HepG2 (cell line): Measurements from ENCODE around the gene DHX57. TPM values are rescaled to one million over a fixed set of nuclear protein-coding genes. Genes with fewer than 3 reads are reported as not detected.

Experiments used
- GRHL1 ChIP-seq: sonication (generic); formaldehyde crosslinking; conservative IDR thresholded peaks from 2 replicates; pipeline ENCODE4 v1.8.0; 2022; ENCODE audit warnings: missing genetic modification reagents
- HDAC2 ChIP-seq: sonication (generic); formaldehyde crosslinking; IDR thresholded peaks from 2 replicates; pipeline ENCODE4 v1.4.0; 2020; ENCODE audit warnings: missing genetic modification reagents
- HES4 ChIP-seq: sonication (generic); formaldehyde crosslinking; IDR thresholded peaks from 2 replicates; pipeline ENCODE4 v1.9.0; 2021; ENCODE audit warnings: mild to moderate bottlenecking, missing genetic modification reagents, borderline replicate concordance
- HNF1A ChIP-seq, 2 experiments: sonication (generic) in 1 of 2; formaldehyde crosslinking in 1 of 2; IDR thresholded peaks; 2 replicates each; pipeline versions ENCODE4 v1.4.0 to v1.6.1; 2016 to 2020; ENCODE audit warnings: borderline replicate concordance in 1 of 2, low read depth in 1 of 2, mild to moderate bottlenecking in 1 of 2, missing genetic modification reagents in 1 of 2
- IRF9 ChIP-seq: sonication (generic); formaldehyde crosslinking; IDR thresholded peaks from 2 replicates; pipeline ENCODE4 v1.8.0; 2022; ENCODE audit warnings: missing genetic modification reagents, mild to moderate bottlenecking, borderline replicate concordance
- KLF15 ChIP-seq: sonication (generic); formaldehyde crosslinking; IDR thresholded peaks from 2 replicates; pipeline ENCODE4 v1.8.1; 2023; ENCODE audit warnings: borderline replicate concordance, mild to moderate bottlenecking, inconsistent platforms, missing genetic modification reagents, mixed read lengths
- LRRFIP1 ChIP-seq: sonication (generic); formaldehyde crosslinking; conservative IDR thresholded peaks from 2 replicates; pipeline ENCODE4 v1.4.0; 2020; ENCODE audit warnings: missing genetic modification reagents
- PRPF4 ChIP-seq: fragments of 200-400 bp; formaldehyde crosslinking; IDR thresholded peaks from 2 replicates; pipeline ENCODE4 v1.6.1; 2016; ENCODE audit warnings: low read length, low read depth; ENCODE audit not compliant: poor library complexity, severe bottlenecking
- RNF2 ChIP-seq: fragments of 450-650 bp; conservative IDR thresholded peaks from 2 replicates; pipeline ENCODE4 v1.6.1; 2016; ENCODE audit warnings: low read depth
- SNRNP70 ChIP-seq: fragments of 200-400 bp; formaldehyde crosslinking; IDR thresholded peaks from 2 replicates; pipeline ENCODE4 v1.6.1; 2017; ENCODE audit warnings: mild to moderate bottlenecking, low read depth, low read length, moderate library complexity
- USF2 ChIP-seq, 2 experiments: sonication (generic) in 1 of 2; formaldehyde crosslinking in 1 of 2; IDR thresholded peaks; 2 replicates each; pipeline versions ENCODE4 v1.5.1 to v1.6.1; 2011 to 2020; ENCODE audit warnings: borderline replicate concordance in 1 of 2, low read depth in 1 of 2, low read length in 1 of 2, mild to moderate bottlenecking in 1 of 2, missing genetic modification reagents in 1 of 2, moderate library complexity in 1 of 2
- ZNF205 ChIP-seq: IDR thresholded peaks from 2 replicates; pipeline ENCODE4 v1.6.1; 2018; ENCODE audit warnings: missing biosample characterization, missing genetic modification reagents
- ZNF772 ChIP-seq: sonication (generic); formaldehyde crosslinking; IDR thresholded peaks from 2 replicates; pipeline ENCODE4 v1.5.0; 2020; ENCODE audit warnings: mild to moderate bottlenecking, missing genetic modification reagents
- ZNF878 ChIP-seq: sonication (generic); formaldehyde crosslinking; IDR thresholded peaks from 2 replicates; pipeline ENCODE4 v1.8.1; 2023; ENCODE audit warnings: mild to moderate bottlenecking, missing genetic modification reagents, moderate library complexity
- ZSCAN25 ChIP-seq: sonication (generic); formaldehyde crosslinking; IDR thresholded peaks from 2 replicates; pipeline ENCODE4 v1.8.0; 2022; ENCODE audit warnings: mild to moderate bottlenecking, missing genetic modification reagents
- polyA plus RNA-seq, 8 experiments: library from polyadenylated mRNA; depleted of rRNA in 3 of 8; stranded (reverse) in 7 of 8; unstranded in 1 of 8; fragments of >200 nt; fragmentation: Illumina TruSeq in 4 of 8; extraction: Trizol in 4 of 8; gene quantifications; 2 replicates each; pipeline versions ENCODE4 v1.2.1 to v1.2.3, GENCODE V29; 2011 to 2016; ENCODE audit warnings: low read depth in 4 of 8, missing spikeins in 1 of 8, mixed read lengths in 1 of 8; ENCODE audit not compliant: insufficient read depth in 1 of 8
- total RNA-seq, 5 experiments: library from RNA; depleted of rRNA; stranded (reverse); fragments of >200 nt; fragmentation: Illumina TruSeq; extraction: Trizol; gene quantifications; 2 replicates each; pipeline ENCODE4 v1.2.3, GENCODE V29; 2016; ENCODE audit warnings: low read depth in 1 of 5

DHX57 gene
- total and polyA plus RNA-seq, 2 of the 13 experiments (the other 11 are each of a cell fraction or from before 2014, with no cell fraction given), result 9.2 to 24.2 TPM

GRCh38 chr2:38750891-38751595 is 124.7 kb downstream of the DHX57 start, which contains the start of gene SRSF7 (continued):
- TF ChIP-seq GRHL1 (CRISPR knock-in tag) (no peak), RNF2 (peak; percentile 66), HDAC2 (CRISPR knock-in tag) (peak; percentile 73), ZNF772 (CRISPR knock-in tag) (peak; percentile 85), HNF1A (IDR thresholded peaks at IDR 0.05; ENCODE audit: low read depth) (no peak; the same call in 1 of the 2 replicates), HNF1A (CRISPR knock-in tag; IDR thresholded peaks at IDR 0.05; ENCODE audit: borderline replicate concordance) (peak; percentile 75), ZNF878 (CRISPR knock-in tag) (peak; percentile 88), SNRNP70 (no peak), ZNF205 (peak; percentile 91; the same call in 1 of the 2 replicates), HES4 (CRISPR knock-in tag) (peak; percentile 94; the same call in 1 of the 2 replicates), IRF9 (CRISPR knock-in tag) (peak; percentile 18; the same call in 1 of the 2 replicates), PRPF4 (no peak), ZSCAN25 (peak; percentile 76), LRRFIP1 (peak; percentile 50; the same call in 1 of the 2 replicates), KLF15 (CRISPR knock-in tag) (0 out of 2 replicates have a peak, but pooled peaks have one; percentile 84), USF2 (IDR thresholded peaks at IDR 0.05; ENCODE audit: low read depth, low read length) (no peak), USF2 (CRISPR knock-in tag; IDR thresholded peaks at IDR 0.05; ENCODE audit: borderline replicate concordance) (no peak)
